Left ventricle myocardium inferior (tissue), 1 donor: ENCODE data around the gene GTF3C6. TPM values are rescaled to one million over a fixed set of nuclear protein-coding genes. Genes with fewer than 3 reads are reported as not detected.
"Not testable (repeated sequence)": the region's sequence is repeated elsewhere in the genome, so short reads cannot be mapped to it uniquely, and the experiment has no call there.

Experiments used
- DNase-seq: peaks from one replicate; pipeline ENCODE4 v3.0.0-alpha.2; 2020
- H3K27ac ChIP-seq: fragments of 200-600 bp; replicated peaks from 2 replicates; pipeline ENCODE4 v1.8.0; 2021
- H3K27me3 ChIP-seq: fragments of 200-600 bp; 2 replicates; pipeline ENCODE4 v1.8.0; 2021; ENCODE audit warnings: low read depth
- H3K36me3 ChIP-seq: fragments of 200-600 bp; 2 replicates; pipeline ENCODE4 v1.8.0; 2021
- H3K4me1 ChIP-seq: fragments of 200-600 bp; 2 replicates; pipeline ENCODE4 v1.8.0; 2021
- H3K4me3 ChIP-seq: fragments of 200-600 bp; 2 replicates; pipeline ENCODE4 v1.8.0; 2021; ENCODE audit warnings: mild to moderate bottlenecking, moderate library complexity
- H3K9me3 ChIP-seq: fragments of 200-600 bp; replicated peaks from 2 replicates; pipeline ENCODE4 v1.8.0; 2021
- CTCF ChIP-seq: fragments of 200-600 bp; IDR thresholded peaks from 2 replicates; pipeline ENCODE4 v1.8.0; 2021; ENCODE audit warnings: antibody characterized with exemption, mild to moderate bottlenecking, borderline replicate concordance
- intact Hi-C: fragments of 100-400 bp; cut with micrococcal nuclease; formaldehyde crosslinking; loops from one replicate; pipeline ENCODE4 v1.11.0; 2022
- total RNA-seq: library from RNA; stranded (reverse); fragmentation: NEBNext Ultra II Directional; extraction: Animal tissue kit (Norgen Biotek cat#: 25700); gene quantifications from one replicate; pipeline ENCODE4 v1.2.1, GENCODE V29; 2021
- donor health status: DM: no; HTN: yes; CAD: no; lungs with severe emphysema.

Gene GTF3C6
- total RNA-seq, 1 donor from 2014 or later: 102 TPM

GRCh38 chr6:110965629-110966229 is 7.2 kb downstream of the GTF3C6 start:
- TF ChIP-seq CTCF: no peak
- H3K27ac ChIP-seq: no peak overlapping the region
- intact Hi-C loops: no loop called here
- H3K9me3 ChIP-seq: no peaks in the 10 kb centered on the region
- H3K4me3 ChIP-seq: no peak overlapping the region
- peaks cover 80% of the 10 kb centered on the region for H3K36me3 ChIP-seq
- H3K27me3 ChIP-seq: no peaks in the 10 kb centered on the region
- no peak for DNase-seq
- H3K4me1 ChIP-seq: peaks cover 4% of the 10 kb centered on the region

- peaks cover 50% of the 10 kb centered on the region for H3K36me3 ChIP-seq
- H3K27me3 ChIP-seq, H3K4me1 ChIP-seq, H3K9me3 ChIP-seq, H3K27ac ChIP-seq, intact Hi-C loops, DNase-seq, H3K4me3 ChIP-seq: not testable (repeated sequence)
Observed at GRCh38 chr6:110968661-110969060, 10.2 kb downstream of the GTF3C6 start.

- TF ChIP-seq CTCF: no peak
- H3K9me3 ChIP-seq: no peaks in the 10 kb centered on the region
- H3K36me3 ChIP-seq: peaks cover 22% of the 10 kb centered on the region
- no peak for DNase-seq
- H3K27ac ChIP-seq: no peak overlapping the region
- no peaks in the 10 kb centered on the region for H3K27me3 ChIP-seq
- peaks cover 5% of the 10 kb centered on the region for H3K4me1 ChIP-seq
- no peak overlapping the region for H3K4me3 ChIP-seq
- intact Hi-C loops: no loop called here
Observed at GRCh38 chr6:110971468-110971867, 13.0 kb downstream of the GTF3C6 start.

- no peaks in the 10 kb centered on the region for H3K9me3 ChIP-seq
- DNase-seq: no peak
- peaks cover 9% of the 10 kb centered on the region for H3K4me1 ChIP-seq
- H3K27me3 ChIP-seq: no peaks in the 10 kb centered on the region
- no peak for TF ChIP-seq CTCF
- intact Hi-C loops: no loop called here
- H3K27ac ChIP-seq: no peak overlapping the region
- H3K4me3 ChIP-seq: no peak overlapping the region
- H3K36me3 ChIP-seq: no peaks in the 10 kb centered on the region
Observed at GRCh38 chr6:110976575-110976974, 18.1 kb downstream of the GTF3C6 start.

- Histone ChIP-seq H3K36me3 (peaks cover under 1% of the 10 kb centered on the region), H3K27ac (no peak overlapping the region), H3K4me1 (peaks cover 29% of the 10 kb centered on the region), H3K4me3 (no peak overlapping the region), H3K27me3 (no peaks in the 10 kb centered on the region), H3K9me3 (no peaks in the 10 kb centered on the region)
- no peak for TF ChIP-seq CTCF
- intact Hi-C loops: no loop called here
- DNase-seq: no peak
Observed at GRCh38 chr6:110979565-110980101, 21.1 kb downstream of the GTF3C6 start.

- no peak for DNase-seq
- Histone ChIP-seq H3K9me3 (no peaks in the 10 kb centered on the region), H3K27ac (no peak overlapping the region), H3K4me3 (no peak overlapping the region), H3K27me3 (no peaks in the 10 kb centered on the region), H3K36me3 (peaks cover 6% of the 10 kb centered on the region), H3K4me1 (peaks cover 29% of the 10 kb centered on the region)
- no peak for TF ChIP-seq CTCF
- intact Hi-C loops: no loop called here
Observed at GRCh38 chr6:110980227-110980626, 21.7 kb downstream of the GTF3C6 start.
